GM21367 (cell line): ENCODE data around the gene TBL1X.
"Not testable (repeated sequence)": the region's sequence is repeated elsewhere in the genome, so short reads cannot be mapped to it uniquely, and the experiment has no call there.

ENCODE experiments used
- ATAC-seq: cut with Tn5 transposase; IDR thresholded peaks from one replicate; pipeline ENCODE4 v1.9.1; 2021; ENCODE audit not compliant: unreplicated experiment

TBL1X gene

DNA sequence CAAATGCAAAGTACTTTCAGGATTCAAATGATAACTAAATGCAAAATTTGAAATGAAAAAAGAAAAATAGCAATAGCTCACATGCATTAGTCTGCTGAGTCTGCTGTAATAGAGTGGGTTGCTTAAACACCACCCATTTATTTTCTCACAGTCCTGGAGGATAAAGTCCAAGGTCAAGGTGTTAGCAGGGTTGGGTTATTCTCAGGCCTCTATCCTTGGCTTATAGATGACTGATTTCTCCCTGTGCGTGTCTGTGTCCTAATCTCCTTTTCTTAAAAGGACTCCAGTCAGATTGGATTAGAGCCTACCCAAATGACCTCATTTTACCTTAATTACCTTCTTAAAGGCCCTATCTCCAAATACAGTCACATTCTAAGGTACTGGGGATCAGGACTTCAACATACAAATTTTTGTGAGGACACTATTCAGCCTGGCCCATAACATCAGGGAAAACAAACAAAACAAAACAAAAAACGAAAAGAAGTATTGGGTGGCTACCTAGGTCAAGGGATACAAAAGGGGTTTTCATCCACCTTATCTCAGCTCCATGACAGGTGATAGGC lies 6.3 kb upstream of the TBL1X start:
- no peak for ATAC-seq

DNA sequence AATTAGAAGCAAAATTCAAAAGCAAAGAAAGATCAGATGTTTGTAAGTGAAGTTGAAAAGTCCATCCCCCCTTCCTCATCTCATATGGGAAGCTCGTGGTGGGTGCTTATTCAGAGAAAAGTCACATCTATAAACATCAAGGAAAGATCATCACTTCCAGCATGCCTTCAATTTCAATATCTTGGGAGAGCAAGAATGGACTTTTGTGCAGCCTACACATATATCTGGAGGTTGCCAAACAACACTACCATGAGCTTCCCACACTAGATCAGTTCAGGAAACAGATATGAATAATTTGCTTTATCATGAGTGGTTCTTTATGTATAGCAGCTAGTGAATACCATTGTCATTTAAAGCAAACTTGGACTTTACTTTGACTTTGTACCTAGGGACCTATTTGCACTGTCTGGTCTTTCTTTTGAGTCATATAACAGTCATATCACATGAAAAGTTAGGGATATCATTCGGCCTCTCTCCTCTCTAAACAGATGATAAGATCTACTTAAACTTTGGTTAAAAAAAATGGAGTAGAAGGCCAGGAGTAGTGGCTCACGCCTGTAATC lies 5.6 kb upstream of the TBL1X start:
- ATAC-seq: no peak

DNA sequence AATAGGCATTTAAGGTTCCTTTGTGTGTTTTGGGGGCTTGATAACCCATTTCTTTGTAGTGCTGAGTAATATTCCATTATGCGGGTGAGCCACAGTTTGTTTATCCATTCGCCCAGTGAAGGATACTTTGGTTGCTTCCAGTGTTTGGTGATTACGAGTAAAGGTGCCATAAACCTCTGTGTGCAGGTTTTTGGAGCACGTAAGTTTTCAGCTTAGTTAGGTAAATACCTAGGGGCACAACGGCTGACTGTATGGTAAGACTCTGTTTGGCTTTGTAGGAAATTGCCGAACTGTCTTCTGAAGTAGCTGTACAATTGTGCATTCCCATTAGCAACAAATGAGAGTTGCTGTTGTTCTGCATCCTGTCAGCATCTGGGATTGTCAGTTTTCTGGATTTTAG lies 3.8 kb upstream of the TBL1X start:
- no peak for ATAC-seq

DNA sequence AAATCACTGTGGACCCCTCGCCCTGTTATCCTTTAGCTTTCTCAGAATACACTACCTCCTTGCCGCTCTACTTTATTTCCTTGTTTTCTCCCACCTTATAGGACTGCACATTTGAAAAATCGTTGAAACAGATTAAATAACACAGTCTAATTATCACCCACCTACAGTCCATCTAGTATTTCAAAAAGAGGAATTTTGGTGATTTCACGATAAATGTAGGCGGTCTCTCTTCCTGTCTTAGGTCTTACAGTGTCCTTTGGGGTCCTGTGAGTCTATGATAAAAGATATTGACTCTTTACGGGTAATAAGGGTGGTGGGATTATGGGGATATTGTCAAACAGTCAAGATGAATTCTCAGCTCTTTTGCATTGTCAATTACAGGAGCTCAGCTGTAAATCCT lies 2.4 kb upstream of the TBL1X start:
- no peak for ATAC-seq

DNA sequence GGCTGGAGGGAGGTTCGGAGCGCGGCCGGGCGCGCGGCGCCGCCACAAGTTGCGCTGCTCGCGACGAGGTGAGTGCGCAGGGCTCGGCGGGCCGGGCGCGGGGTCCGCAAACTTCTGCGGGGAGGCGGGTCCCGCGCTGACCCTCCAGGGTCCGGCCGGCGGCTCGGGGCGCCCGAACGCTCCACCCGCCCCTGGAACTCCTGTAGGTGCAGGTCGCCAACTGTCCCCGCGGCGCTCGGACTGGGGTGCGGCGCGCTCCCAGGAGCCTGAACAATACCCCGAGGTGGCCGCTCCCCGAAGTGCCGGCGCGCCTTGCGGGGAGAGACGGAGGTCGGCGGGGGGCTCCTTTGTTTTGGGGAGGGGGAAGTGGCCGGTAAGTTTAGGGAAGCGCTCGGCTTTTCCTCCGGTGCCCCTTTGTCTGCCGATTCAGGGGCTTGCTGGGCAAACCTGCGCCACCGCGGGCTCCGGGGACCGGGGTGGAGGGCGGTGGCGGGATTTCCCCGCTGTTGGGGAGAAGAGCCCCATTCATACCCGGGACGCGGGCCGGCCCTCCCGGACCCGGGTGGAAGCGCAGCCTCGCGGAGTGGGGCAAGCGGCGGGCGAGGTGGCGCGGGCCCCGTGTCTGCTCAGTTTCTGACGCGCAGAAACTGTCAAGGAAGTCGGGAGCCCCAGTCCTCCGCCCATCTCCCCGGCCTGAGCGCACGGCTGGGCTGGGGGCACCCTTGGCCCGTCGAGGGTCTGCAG lies 694 bp downstream of the TBL1X start:
- ATAC-seq: peak; percentile 4

DNA sequence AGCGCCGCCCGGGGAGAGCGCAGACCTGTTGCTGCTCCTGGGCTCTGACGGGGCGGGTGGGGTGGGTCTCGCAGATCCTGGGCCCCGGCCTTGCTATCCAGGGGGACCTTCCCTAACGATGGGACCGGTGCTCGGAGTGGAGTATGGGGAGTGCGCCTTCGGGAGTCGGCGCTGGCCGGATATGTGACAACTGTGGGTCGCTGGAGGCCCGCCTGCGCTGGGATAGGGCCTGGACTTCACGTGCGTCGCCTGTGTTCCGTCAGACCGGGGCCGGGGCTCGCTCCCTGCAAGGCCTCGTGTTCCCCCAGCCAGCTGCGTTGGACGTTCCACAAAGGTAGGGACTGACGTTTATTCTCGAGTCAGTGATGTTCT lies 1.3 kb downstream of the TBL1X start:
- no peak for ATAC-seq

DNA sequence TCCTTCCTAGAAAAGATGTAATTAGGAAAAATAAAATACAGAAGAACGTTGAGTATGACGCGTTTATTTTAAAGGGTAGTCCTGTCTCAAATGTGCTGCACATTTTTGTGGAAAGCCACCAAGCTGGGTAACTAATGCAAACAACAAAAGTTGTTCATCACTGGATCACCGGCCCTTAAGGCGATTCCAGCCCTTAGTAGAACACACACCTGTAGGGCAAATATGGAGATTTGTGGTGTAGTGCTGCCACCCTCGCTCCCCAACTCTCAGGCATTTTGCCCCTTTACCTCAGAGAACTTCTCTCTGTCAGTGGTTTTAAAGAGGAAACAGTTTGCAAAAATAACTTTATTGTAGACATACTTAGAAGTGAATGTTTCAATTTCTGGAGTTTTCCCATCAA lies 1.9 kb downstream of the TBL1X start:
- no peak for ATAC-seq

DNA sequence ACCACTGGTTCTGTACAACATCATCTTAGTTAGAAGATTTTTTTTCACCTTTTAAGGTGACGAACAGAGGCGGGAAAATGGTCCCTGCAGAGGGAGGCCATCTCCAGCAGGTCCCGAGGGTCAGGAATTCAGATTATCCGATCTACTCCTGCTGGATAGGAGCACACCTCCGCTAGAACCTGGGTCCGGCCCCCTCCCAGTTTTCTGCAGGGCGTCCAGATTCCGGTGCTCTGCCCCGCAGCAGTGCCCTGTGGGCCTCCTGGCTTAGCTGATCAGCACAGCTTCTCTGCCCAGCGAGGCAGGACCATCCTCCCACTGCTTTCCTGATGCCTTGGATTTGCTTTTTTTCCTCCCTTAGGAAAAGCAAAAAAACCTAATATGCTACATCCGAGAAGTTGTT lies 2.3 kb downstream of the TBL1X start:
- ATAC-seq: no peak

DNA sequence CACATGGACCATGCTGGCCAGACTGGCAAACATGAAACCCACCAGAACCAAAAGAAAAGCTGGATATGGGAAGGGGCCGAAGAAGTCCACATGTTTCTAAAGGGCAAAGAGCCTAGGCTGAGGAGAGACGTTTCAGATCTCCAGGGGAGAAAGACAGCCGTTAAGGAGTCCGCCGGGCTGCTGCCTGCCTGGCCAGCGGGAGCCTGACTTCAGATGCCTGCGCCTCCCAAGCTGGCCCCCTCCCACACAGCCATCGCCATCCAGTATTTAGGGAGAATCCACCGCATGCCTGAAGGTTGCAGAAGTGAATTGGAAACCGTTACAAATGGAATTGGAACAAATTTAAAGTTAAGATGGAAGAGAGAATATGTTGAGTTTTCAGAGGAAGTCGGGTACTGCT lies 2.9 kb downstream of the TBL1X start:
- ATAC-seq: no peak

DNA sequence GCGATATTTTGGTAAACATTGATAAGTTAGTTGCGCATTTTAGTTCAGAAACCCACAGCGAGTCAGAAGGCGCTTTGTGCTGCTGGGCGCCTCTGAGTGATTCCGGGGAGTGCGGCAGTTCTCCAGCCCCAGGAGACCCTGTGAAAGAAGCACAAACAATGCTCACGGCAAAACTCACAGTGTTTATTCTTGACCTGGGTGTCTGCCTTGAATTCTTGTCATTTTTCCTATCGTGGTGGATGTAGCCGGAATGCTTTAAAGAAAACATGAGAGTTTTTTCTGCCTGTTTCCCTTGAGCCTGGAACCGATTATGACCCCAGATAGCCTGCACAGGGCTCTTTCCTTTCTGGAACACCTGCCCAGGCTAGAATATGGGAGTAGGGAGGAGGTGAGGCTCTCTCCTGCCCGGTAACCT lies 6.7 kb downstream of the TBL1X start:
- ATAC-seq: no peak

DNA sequence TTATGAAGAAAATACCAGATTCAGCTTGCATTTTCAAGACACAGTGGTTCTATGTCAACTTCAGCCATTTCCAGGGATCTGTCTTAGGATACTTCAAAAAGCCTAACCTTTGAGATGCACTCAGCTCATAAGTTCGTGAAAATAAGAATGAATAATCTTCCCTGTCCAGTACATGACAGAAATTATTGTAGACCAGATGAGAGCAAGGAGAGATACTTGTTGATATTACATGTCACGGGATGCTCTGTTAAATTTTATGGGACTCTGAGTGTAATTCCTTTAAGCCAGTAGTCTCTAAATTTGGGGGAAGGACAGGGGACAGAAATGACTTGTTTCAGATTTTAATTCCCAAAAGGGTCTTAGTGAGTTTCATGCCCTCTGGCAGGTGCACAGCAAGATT lies 8.8 kb downstream of the TBL1X start:
- ATAC-seq: no peak

DNA sequence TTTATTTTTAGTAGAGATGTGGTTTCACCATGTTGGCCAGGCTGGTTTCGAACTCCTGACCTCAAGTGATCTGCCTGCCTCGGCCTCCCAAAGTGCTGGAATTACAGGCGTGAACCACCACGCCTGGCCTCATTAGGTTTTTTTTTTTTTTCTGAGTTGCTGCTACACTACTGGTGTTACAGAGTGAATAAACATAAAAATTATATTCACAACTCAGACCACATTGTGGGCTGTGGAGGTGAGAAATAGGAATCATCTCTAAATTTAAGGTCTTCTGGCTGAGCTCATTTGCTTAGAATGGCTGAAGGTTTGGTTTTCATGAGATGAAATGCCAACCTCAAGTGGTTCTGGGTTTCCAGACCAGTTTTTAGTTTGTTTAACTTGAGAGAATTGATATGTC lies 10.6 kb downstream of the TBL1X start:
- not testable (repeated sequence) for ATAC-seq

DNA sequence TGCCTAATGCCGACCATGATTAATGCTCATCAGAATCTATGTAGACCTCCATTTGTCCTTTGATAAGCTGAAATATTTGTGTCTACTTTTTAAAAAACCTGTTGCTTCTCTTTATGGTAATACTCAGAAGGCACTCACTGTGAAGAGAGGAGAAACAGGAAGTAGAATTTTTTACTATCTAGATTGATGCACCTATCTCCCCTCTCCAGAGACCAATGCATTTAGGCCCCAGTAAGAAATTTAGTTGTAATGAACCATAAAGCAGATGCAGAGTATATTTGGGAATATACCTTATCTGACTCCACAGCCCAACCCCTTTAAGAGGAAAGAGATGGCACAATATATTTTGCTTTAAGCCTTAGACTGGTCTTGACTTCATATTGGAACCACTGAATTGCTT lies 11.1 kb downstream of the TBL1X start:
- ATAC-seq: no peak

DNA sequence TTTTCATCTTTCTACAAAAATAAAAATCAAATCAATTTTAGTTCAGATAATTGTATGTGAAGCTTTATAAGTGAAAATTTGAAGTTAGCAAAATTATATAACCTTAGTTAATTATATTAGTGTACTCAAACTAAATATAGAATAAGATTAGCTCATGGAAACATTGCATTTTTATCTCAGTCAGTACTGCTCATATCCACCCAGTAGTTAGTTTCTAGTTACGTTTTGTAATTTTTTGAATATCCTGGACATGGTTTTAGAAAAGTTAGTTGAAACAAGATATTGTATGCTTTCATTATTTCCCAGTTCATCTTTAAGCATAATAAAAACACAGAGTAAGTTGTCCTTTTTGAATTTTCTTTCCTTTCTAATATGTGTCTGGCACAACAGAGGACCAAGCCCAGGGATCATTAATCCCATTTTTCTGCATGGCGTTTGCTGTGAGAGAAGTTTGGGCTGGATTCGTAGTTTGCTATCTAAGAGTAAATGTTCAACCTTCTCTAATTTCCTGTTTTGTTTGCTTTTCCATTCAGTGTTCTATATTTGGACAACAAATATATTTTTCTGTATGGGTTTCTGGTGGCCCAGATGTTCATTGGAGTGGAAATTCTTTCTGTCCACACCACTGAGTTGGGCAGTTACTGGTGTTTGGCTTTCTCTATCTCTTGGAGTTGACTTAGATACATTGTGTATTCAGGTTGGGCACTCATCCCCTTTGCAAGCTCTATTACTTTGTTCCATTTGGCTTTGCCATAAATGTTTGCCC lies 12.1 kb downstream of the TBL1X start:
- ATAC-seq: no peak

DNA sequence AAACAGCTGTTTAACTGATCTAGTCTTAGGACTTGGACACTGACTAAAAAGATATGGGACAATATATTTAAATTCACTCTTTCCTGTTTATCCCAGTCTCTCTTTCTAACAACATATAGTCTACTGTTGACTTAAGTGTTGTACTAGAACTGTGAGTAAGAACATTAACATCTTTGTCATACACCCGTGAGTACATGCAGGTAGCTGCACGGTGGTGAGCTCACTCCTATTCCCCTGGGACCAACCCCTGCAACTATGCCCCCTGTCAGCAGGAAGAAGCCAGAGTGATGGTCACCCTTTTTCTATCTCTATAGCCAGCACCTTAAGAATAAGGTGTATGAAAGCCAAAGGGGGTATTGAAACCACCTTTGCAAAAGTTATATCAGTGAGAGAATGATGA lies 17.6 kb downstream of the TBL1X start:
- no peak for ATAC-seq

DNA sequence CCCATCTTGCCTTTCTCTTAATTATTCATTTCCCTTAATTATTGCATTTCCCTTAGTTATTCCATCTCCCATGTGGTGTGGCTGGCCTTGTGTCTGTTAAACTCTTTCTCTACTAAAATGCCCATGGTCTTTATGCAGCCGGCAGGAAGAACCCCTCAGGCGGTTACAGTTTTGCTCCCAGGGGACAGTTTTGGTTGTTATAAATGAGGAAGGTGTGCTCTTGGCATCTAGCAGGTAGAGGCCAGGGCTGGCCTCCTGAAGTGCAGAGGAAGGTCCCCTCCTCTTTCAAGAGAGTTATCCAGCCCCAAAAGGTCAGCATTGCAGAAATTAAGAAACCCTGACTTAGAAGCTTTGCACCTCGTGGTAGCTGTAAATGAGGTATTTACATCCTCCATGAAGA lies 18.0 kb downstream of the TBL1X start:
- no peak for ATAC-seq

DNA sequence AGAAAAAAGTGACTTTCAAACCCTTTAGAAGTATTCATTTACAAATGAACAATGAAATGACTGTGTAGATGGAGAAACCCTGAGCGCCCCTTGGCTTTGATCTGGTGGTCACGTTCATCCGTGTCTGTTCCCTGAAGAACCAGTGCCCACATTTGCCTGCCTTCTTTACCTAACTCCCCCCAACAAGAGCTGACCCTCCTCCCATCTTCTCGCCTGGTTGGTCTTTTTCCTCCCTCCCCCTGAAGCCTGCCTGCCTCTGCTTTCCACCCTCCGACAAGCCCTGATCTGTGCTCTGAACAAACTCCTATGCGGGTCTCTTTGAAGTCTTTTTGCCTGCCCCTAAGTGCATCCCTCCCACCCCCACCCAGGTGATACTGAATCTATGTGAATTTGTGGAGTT lies 18.5 kb downstream of the TBL1X start:
- ATAC-seq: no peak

DNA sequence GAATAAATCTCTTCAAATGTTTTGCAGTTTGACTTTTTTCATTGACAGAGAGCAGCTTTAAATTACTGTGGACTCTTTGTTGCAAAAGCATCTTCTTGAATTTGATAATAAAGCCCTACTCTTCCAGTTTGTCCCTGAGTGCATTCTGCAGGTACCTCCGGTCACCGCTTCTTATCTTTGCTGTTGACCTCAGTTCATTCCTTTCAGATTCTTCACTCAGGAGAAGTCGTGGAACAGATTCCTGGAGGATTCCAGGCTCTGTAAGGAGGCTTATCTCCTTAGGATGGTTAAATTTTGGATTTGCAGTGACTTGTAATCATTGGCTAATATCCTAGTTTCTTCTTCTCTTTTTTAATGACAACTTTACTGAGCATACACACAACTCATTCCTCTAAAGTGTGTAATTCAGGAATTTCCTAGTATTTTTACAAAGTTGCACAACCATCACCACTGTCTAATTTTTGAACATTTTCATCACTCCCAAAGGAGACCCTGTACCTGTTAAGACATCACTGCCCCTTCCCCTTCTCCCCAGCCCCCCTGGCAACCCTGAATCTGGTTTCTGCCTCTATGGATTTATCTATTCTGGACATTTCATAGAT lies 22.0 kb downstream of the TBL1X start:
- no peak for ATAC-seq

DNA sequence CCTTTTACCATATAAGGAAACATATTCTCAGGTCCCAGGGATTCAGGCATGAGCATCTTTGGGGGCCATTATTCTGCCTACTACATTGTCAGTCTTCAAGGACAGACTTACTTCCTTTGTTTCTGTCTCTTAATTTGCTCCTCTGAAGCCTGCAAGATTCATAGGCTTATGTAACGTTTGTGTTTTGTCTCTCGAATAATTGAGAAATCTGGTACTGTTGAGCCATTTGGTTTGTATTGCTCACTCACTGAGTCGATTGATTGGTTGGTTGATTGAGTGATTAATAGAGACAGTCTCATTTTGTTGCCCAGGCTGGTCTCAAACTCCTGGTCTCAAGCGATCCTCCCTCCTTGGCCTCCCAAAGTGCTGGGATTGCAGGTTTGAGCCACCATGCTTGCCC lies 23.7 kb downstream of the TBL1X start:
- ATAC-seq: no peak

DNA sequence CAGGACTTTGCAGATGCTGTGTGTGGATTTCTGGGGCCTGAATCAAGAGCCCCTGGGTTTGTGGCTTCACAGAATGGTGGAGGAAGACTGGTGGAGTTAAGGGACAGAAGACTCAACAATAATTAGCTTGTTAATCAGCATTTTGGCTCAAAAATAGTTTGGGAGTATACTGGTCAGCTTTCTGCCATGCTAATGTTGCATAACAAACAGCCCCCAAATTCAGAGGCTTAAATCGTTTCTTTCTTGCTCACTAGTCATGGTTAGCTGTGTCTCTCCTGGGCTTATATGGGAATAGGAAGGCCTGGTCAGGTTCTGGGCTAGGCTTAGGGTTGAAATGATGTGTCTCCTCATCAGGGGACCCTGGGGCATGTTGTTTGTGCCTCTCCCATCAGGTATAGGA lies 24.4 kb downstream of the TBL1X start:
- no peak for ATAC-seq

DNA sequence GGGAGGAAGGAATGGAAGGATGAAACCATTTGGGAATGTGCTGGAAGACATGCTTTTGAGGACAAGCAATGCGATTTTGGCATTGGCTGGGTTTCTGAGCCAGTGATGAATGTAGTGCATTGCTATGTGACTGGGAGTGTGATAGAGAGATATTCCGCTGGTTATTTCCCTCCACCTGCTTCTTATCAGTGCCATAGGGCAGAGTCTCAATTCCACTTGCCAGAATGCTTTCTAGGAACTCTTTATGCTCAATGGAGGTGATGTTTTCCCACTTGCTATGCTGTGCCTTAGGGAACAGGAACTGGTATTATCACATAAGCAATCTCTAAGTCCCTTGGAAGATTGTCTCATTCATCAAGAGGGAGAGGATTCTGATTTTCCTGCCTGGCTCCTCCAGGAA lies 28.0 kb downstream of the TBL1X start:
- no peak for ATAC-seq

DNA sequence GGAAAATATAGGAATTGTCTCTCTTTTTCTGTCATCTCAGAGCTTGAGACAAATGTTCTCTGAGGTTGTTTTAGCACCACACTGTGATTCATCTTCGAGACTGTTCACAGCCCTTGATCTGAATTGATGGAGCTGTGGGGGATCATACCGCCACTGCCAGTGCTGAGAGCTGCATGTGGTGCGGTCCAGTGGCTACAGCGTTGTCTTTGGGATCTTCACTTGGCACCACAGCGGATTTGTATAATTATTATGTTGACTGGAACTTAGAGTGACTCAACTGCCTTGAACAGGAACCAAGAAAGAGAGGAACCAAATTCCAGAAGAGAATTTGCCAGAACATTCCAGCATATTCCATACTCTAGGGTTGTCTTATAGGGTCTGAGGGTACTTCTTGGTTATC lies 29.1 kb downstream of the TBL1X start:
- ATAC-seq: no peak
